GM19467 (cell line): ENCODE results near the gene STK32C.
"Not testable (repeated sequence)": the region's sequence is repeated elsewhere in the genome, so short reads cannot be mapped to it uniquely, and the experiment has no call there.

Source experiments
- ATAC-seq: cut with Tn5 transposase; IDR thresholded peaks from one replicate; pipeline ENCODE4 v1.9.1; 2021; ENCODE audit warnings: mild to moderate bottlenecking, moderate library complexity; ENCODE audit not compliant: unreplicated experiment

Gene STK32C

GRCh38 chr10:132160834-132161622 is 146.7 kb downstream of the STK32C start:
- ATAC-seq = not testable (repeated sequence)

DNA sequence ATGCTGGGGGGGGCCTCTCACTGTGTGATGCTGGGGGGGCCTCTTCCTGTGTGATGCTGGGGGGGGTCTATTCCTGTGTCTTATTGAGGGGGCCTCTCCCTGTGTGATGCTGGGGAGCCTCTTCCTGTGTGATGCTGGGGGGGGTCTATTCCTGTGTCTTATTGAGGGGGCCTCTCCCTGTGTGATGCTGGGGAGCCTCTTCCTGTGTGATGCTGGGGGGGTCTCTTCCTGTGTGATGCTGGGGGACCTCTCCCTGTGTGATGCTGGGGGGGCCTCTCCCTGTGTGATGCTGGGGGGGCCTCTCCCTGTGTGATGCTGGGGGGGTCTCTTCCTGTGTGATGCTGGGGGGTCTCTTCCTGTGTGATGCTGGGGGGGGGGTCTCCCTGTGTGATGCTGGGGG is 147.5 kb downstream of the STK32C start:
- not testable (repeated sequence) for ATAC-seq

GRCh38 chr10:132159302-132160230 is 148.2 kb downstream of the STK32C start:
- ATAC-seq = not testable (repeated sequence)

DNA sequence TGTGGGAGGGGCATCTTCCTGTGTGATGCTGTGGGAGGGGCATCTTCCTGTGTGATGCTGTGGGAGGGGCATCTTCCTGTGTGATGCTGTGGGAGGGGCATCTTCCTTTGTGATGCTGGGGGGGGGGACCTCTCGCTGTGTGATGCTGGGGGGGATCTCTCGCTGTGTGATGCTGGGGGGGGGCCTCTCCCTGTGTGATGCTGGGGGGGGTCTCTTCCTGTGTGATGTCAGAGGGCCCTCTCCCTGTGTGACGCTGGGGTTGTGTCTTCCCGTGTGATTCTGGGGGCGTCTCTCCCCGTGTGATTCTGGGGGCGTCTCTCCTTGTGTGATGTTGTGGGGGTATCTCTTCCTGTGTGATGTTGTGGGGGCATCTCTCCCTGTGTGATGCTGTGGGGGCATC is 148.9 kb downstream of the STK32C start:
- ATAC-seq = no peak

- ATAC-seq = no peak
These were observed 149.5 kb downstream of the STK32C start for GRCh38 chr10:132158122-132158741.
